Left colon (tissue), 2 donors: ENCODE results near the gene FSD1. TPM values are rescaled to one million over a fixed set of nuclear protein-coding genes. Genes with fewer than 3 reads are reported as not detected.
A peak's percentile ranks its signal among the peaks of the same experiment; 100 is the strongest.
"Not testable (repeated sequence)": the region's sequence is repeated elsewhere in the genome, so short reads cannot be mapped to it uniquely, and the experiment has no call there.

Experiments used
- ATAC-seq: fragments of 200-7000 bp; cut with Tn5 transposase; one replicate; pipeline ENCODE4 v1.9.1; 2020; ENCODE audit warnings: mild to moderate bottlenecking, moderate library complexity
- DNase-seq, 2 donors: peaks; one replicate each; pipeline ENCODE4 v3.0.0-alpha.2; 2020
- intact Hi-C, 2 donors: fragments of 100-400 bp; cut with DNase I in 1 of 2; cut with micrococcal nuclease in 1 of 2; formaldehyde crosslinking; loops; one replicate each; pipeline versions ENCODE4 v1.11.2 to v1.14.0; 2022; cut with DNase I, micrococcal nuclease
- long read RNA-seq: library from polyadenylated mRNA; unstranded; transcript quantifications from one replicate; pipeline ENCODE4 v2.0.0, GENCODE V29; 2021
- total RNA-seq, 2 donors: library from RNA; stranded (reverse); fragmentation: NEBNext Ultra II Directional; extraction: Animal tissue kit (Norgen Biotek cat#: 25700); gene quantifications; one replicate each; pipeline ENCODE4 v1.2.1, GENCODE V29; 2021
- donor health status: DM: no; HTN: no; CAD: no.
- donor health status: DM: yes; HTN: yes; CAD: no.

FSD1 gene
- 1 to 10 TPM in 1 of 2 donors, under 1 TPM in 1; 0.95 to 1.1 TPM for total RNA-seq
- long read RNA-seq, partial matches to known transcripts = 0 of 1 reads
- long read RNA-seq, other reads (novel, unspliced or antisense) = 1 of 1 reads

DNA sequence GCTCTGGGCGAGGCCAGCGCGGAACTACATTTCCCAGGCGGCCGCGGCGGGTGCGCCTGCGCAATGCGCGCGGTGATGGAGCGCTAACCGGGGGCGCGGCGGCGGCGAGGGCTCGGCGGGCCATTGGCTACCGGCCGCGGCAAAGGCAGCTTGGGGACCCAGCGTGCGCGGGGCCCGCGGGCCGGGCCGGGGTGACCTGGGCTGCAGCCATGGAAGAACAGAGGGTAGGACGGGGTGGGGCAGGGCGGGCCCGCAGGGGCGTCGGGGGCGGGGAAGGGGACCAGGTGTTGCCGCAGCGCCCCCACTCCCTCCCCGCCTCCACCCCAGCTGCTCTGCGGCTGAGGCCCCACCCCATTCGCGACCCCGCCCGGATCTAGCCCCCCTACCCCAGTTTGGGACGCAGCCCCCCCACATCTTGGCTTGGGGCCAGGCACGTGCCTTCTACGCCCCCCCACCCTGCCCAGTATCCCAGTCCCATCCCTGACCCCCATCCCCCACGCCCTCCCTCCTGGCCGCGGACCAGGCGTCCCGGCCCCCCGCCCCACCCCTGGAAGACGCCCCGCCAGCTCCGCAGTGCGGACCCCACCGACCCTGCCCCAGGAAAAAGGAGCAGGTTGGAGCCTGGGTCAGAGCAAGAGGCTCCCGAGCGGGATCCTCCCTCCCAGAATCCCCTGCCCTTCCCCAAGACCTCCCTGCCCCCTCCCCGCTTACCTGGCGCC is at the start of gene FSD1:
Gene FSD1 (plus strand): TSS at position 61 of the 719 bp plus-strand sequence. CDS start 149 bp downstream, at position 210.
- ATAC-seq (peak; percentile 54), DNase-seq (peak in 1 of 2 donors; percentile 44)

DNA sequence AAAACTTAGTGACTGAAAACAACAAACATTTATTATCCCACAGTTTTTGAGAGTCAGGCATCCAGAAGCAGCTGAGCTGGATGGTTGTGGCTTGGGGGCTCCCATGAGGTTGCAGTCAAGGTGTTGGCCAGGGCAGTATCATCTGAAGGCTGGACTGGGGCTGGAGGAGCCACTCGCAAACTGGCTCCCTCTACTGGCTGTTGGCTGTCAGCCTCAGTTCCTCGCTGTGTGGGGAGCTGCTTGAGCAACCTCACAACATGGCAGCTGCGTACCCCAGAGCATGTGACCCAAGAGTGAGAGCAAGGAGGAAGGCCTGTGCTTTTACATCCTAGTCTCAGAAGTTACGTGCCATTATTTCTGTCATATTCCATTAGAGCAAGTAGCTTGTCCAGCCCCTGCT is 47.8 kb upstream of the FSD1 start:
- no peak for DNase-seq
- intact Hi-C loops = no loop called here
- no peak for ATAC-seq

More for the DNA sequence above, at the start of gene FSD1:
- intact Hi-C loops = no loop called here

DNA sequence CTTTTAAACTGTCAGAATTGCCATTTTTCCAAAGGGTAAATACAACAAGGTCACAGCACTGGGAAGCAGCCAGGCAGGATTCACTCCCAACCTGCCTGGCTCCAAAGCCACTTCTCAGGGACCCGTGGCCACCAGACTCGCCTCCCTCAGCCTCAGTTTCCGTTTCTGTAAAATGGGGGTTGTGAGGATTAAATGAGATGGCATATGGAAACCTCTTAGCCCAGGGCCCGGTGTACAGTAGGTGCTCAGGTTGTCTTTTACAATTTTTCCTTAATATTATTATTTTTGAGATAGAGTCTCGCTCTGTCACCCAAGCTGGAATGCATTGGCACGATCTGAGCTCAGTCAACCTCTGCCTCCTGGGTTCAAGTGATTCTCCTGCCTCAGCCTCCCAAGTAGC is 47.4 kb upstream of the FSD1 start:
- no peak for DNase-seq
- intact Hi-C loops = no loop called here
- ATAC-seq = no peak

DNA sequence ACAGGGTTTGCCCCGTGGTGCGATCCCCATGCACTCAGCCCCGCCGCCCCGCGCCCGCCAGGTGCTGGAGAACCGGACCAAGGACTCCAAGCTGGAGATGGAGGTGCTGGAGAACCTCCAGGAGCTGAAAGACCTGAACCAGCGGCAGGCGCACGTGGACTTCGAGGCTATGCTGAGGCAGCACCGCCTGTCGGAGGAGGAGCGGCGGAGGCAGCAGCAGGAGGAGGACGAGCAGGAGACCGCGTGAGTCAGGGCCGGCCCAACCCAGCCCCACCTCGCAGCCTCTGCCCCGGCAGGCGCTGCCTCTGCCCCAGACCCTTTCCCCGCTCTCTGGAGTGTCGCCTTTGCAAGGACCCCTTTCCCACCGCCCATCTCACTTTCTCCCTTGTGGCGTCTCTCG is 46.2 kb upstream of the FSD1 start:
- DNase-seq = no peak
- intact Hi-C loops = no loop called here
- ATAC-seq = no peak

DNA sequence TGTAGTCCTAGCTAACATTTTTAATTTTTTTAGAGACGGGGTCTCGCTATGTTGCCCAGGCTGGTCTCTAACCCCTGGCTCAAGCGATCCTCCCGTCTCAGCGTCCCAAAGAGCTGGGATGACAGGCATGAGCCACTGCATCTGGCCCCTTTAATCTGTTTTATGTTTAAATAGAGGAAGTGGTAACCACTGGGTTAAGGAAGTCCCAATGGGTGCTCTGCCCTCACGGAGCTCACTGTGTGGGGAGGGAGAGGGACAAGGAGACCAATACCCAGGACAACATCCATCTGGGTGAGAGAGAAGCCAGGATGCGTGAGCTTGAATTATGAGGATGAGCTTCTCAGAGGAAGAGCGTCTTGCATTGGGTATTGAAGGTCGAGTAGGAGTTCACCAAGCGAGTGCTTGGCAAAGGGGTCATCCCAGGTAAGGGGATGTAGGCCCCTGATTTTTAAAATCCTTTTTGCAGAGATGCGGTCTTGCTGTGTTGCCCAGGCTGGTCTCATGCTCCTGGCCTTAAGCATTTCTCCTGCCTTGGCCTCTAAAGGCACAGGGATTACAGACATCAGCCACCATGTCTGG is 43.7 kb upstream of the FSD1 start:
- intact Hi-C loops = no loop called here
- no peak for ATAC-seq
- no peak for DNase-seq

DNA sequence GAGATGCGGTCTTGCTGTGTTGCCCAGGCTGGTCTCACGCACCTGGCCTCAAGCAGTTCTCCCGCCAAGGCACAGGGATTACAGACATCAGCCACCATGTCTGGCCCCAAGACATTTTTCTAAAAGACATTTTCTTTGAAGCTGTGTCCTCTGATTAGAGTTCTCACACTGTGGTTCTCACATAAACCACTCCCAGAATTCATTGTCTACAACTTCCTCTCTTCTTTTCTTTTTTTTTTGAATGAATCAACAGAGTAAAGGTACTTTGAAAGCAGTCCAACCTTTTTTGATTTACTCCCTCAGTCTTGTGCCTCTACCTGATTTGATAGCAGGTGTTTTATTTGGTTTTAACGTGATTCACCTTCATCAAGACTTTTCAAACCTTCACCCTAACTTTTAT is 39.6 kb upstream of the FSD1 start:
- intact Hi-C loops = loop anchor here in 1 of 2 donors (5.0 kb wide), 1 partner anchor 87 kb away; no protein-coding TSS in a partner anchor
- no peak for ATAC-seq
- no peak for DNase-seq

DNA sequence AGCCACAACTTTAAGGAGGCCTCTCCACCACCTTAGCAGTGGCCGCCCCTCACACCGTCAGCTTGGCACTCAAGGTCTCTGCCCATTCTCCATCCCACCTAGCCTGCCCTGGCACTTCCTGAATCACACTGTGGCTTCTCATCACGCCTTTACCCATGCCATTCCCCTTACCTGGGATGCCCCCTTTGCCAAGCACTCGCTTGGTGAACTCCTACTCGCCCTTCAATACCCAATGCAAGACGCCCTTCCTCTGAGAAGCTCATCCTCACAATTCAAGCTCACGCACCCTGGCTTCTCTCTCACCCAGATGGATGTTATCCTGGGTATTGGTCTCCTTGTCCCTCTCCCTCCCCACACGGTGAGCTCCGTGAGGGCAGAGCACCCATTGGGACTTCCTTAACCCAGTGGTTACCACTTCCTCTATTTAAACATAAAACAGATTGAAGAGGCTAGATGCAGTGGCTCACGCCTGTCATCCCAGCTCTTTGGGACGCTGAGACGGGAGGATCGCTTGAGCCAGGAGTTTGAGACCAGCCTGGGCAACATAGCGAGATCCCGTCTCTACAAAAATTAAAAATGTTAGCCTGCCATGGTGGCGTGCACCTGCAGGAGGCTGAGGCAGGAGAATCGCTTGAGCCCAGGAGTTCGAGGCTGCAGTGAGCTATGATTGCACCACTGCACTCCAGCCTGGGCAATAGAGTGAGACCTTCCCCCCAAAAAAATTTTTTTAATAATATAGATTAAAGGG is 38.0 kb upstream of the FSD1 start:
- intact Hi-C loops = loop anchor here in 1 of 2 donors (5.0 kb wide), 1 partner anchor 86 kb away; no protein-coding TSS in a partner anchor
- ATAC-seq = no peak
- DNase-seq = no peak

DNA sequence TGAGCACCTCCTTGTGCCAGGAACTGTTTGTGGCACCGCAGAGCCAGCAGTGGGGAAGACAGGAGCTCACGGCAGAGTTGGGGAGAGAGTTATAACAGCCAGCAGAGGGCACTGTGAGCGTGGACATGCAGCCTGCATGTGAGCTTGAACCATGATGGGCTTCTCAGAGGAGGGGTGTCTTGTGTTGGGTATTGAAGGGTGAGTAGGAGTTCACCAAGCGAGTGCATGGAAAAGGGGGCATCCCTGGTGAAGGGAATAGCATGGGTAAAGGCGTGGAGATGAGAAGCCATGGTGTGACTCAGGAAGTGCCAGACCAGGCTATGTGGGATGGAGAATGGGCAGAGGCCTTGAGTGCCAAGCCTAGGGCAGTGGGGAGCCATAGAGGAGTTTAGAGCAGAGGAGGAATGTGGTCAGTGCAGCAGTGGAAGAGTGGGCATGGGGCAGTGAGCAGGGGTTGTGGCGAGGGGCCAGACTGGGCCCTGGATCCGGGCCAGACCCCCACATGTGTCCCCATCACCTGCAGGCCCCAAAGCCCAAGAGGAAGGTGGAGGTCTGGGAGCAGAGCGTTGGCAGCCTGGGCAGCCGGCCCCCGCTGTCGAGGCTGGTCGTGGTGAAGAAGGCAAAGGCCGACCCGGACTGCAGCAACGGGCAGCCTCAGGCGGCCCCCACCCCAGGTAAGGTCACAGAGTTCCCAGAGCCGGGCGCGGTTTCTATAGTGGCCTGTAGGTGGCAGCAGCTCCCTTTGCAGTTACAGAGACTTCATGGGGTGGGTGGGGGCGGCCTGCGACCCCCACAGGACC is 37.1 kb upstream of the FSD1 start:
- DNase-seq (peak; percentile 42 to 69), ATAC-seq (peak; percentile 61)
- intact Hi-C loops = loop anchor here in 1 of 2 donors (5.0 kb wide), 1 partner anchor 85 kb away; no protein-coding TSS in a partner anchor

DNA sequence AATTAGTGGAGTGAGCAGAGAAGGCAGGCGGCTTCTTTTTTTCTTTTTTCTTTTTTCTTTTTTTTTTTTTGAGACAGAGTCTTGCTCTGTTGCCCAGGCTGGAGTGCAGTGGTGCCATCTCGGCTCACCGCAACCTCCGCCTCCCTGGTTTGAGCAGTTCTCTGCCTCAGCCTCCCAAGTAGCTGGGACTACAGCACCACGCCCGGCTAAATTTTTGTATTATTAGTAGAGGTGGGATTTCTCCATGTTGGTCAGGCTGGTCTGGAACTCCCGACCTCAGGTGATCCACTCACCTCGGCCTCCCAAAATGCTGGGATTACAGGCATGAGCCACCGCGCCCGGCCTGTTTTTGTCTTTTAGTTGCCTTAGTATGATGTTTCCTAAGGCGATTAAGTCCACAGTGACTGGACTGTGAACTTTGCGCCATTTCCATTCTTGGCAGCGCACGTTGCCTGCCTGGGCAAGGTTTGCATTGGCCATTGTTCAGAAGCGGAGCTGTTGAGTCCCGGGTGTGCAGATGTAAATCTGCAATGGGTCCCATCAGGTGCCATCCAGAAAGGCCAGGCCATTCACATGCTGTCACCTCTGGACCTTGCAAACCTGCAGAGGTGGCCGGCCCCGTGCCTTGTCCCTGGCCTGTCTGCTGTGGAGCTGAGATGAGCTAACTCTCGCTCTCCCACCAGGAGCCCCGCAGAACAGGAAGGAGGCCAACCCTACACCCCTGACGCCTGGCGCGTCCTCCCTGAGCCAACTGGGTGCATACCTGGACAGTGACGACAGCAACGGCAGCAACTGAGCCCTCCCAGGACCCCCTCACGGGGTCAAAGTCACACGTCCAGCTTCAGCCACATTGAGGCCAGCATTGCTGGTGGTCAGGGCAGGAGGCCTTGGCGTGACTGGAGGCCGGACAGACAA is 36.2 kb upstream of the FSD1 start:
- peak; percentile 84 for ATAC-seq
- intact Hi-C loops = loop anchor here in 1 of 2 donors (5.0 kb wide), 1 partner anchor 84 kb away; no protein-coding TSS in a partner anchor
- peak; percentile 64 to 81 for DNase-seq

DNA sequence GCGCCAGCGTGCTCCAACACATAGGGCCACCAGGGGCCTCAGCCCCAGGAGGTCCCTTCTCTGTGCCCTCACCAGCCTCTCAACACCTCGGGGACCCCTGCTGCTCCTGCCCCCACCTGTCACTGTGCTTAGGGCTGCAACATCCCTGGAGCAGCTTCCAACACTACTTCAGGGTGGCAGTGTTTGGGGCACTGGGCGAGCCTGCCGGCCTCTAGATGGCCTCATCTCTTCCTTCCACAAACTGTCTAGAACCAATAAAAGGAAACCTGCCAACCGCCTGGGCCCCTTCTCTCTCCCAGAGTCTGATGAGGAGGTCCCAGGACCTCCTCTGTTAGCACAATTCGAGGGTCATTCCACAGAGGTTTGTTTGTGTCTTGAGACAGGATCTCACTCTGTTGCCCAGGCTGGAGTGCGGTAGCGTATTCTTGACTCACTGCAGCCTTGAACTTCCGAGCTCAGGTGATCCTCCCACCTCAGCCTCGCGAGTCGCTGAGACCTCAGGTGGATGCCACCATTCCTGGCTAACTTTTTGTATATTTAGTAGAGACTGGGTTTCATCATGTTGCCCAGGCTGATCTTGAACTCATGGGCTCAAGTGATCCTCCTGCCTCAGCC is 35.5 kb upstream of the FSD1 start:
- no peak for DNase-seq
- intact Hi-C loops = loop anchor here in 1 of 2 donors (5.0 kb wide), 1 partner anchor 83 kb away; no protein-coding TSS in a partner anchor
- ATAC-seq = peak; percentile 50

DNA sequence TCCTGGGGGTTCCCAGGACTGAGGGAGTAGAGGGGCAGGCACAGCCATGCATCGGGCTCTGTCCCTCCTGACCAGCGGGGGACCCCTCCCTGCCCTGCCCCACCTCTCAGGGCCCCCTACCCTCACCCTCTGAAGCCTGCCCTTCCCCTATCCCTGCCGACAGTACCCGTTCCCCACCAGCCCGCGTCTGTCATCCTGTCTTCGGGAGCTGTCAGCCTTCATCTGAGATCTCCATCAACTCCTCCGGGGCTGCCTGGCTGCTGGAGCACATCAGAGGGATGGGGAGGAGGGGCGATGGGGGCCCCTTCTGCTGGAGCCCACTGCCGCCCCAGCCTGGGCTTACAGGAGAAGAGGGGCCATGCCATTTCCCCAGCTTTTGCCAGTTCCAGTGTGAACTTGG is 31.5 kb upstream of the FSD1 start:
- ATAC-seq = no peak
- no peak for DNase-seq
- intact Hi-C loops = no loop called here

DNA sequence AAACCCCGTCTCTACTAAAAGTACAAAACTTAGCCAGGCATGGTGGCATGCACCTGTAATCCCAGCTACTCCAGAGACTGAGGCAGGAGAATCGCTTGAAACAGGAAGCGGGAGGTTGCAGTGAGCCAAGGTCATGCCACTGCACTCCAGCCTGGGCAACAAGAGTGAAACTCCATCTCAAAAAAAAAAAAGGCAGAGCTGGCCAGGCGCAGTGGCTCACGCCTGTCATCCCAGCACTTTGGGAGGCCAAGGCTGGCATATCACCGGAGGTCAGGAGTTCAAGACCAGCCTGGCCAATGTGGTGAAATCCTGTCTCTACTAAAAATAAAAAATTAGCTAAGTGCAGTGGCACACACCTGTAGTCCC is 30.1 kb upstream of the FSD1 start:
- ATAC-seq, intact Hi-C loops: not testable (repeated sequence)

DNA sequence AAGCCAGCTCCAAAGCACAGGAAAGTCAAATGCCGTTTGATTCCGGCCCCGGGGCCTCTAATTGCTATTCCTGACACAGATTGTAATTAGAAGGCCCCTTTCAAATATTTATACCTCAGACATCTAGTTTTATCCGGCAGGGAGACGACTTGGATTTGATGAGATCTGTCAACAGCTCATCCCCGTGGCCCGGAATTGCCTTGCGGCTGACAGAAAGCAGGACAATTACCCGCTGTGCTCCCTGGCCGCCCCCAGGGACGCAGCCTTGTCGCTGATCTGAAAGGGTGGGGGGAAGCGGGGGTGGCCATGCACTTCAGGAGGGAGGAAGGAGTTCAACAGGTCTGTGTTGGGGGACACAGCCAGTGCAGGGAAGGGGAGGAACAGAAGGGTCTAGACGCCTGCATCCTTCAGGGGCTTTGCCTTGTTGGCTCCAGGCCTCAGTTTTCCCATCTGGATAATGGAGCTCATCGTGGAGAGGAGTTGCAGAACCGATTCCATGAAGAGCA is 27.2 kb upstream of the FSD1 start:
- DNase-seq = no peak
- no peak for ATAC-seq
- intact Hi-C loops = no loop called here

More for the DNA sequence above, 30.1 kb upstream of the FSD1 start:
- DNase-seq = not testable (repeated sequence)

DNA sequence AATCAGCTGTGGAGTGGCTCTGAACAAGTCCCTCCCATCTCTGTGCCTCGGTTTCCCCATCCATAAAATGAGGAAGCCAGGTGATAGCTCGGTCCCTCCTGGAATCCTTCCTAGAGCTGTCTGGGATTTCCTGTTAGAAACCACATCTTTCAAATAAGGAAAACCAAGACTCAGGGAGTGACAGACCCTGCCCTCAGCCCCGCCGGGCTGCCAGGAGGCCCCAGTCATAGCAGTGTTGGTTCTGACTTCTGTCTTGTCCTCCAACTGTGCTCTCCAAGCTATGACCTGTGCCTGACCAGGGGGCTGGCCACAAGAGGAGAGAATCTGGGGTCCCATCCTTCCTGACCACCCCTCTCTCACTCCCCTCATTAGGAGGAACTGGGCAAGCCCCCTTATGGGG is 26.4 kb upstream of the FSD1 start:
- DNase-seq = no peak
- intact Hi-C loops = no loop called here

DNA sequence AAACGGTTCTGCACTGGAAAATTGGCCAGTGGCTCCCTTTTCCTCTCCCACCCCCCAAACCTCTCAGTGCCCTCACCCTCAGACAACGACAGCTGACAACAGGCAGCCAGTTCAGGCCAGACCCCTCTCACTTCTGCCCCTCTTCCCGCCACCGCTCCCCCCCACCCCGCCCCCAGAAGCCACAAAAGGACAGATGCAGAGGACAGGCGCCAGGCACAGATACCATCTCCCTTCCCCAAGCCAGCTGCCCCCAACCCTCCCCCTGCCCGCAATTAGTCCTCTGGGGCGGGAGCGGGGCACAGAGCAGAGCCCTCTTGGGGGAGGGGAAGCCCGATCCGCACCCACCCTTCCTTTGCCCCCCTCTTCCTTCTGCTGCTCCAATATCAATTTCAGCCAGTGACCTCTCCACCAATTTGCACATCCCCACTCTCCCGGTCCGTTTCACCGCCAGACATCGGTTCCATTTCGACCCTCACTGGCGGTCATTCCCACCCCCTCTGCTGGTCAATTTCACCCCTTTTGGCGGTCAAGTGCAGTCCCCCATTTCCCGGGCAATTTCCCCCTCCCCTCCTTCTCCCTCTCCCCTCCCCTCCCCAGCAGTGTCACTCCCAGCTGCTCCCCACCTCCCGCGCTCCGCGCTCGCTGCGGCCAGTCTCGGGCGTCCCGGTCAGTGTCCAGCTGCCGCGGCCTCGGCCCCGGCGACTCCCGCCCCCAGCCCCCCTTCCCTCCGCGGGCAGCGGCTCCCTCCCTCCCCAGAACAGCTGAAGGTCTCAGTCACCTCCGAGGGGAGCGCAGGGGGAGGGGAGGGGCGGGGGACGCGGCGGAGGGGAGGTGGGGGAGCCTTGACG is 25.8 kb upstream of the FSD1 start, which contains the start of gene SHD:
Gene SHD (plus strand): TSS at position 848 of the 848 bp plus-strand sequence. CDS start 798 bp downstream, outside the sequence.
- no peak for DNase-seq
- intact Hi-C loops = no loop called here
- ATAC-seq = no peak

More for the DNA sequence above, 26.4 kb upstream of the FSD1 start:
- no peak for ATAC-seq

DNA sequence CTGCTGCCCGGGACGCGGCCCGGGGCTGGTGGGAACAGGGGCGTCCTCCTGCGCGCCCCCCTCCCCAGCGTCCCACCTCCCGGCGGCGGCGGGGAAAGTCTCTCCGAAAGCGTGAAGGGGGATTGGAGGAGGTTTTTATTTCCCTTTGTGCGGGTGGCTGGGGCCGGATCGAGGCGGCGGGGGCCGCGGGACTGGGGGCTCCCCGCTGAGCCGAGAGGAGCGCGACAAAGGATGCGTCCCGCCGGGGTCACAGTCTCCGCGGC is 25.2 kb upstream of the FSD1 start:
- DNase-seq = no peak
- intact Hi-C loops = no loop called here
- ATAC-seq = no peak
